Right cardiac atrium (tissue), 5 donors: ENCODE measurements around the gene SESN1. TPM values are rescaled to one million over a fixed set of nuclear protein-coding genes. Genes with fewer than 3 reads are reported as not detected.

Experiments used
- ATAC-seq, 2 donors: fragments of 200-7000 bp; cut with Tn5 transposase; one replicate each; pipeline versions ENCODE4 v1.8.0 to v1.9.1; 2020; ENCODE audit warnings: moderate library complexity in 2 of 2, mild to moderate bottlenecking in 1 of 2
- DNase-seq, 3 donors: peaks; one replicate each; pipeline ENCODE4 v3.0.0-alpha.2; 2020
- H3K27ac ChIP-seq: one replicate; pipeline ENCODE4 v1.5.1; 2013; ENCODE audit warnings: mild to moderate bottlenecking, low read length, control low read depth, moderate library complexity
- H3K27me3 ChIP-seq: one replicate; pipeline ENCODE4 v1.6.1; 2013; ENCODE audit not compliant: control insufficient read depth, insufficient read depth
- H3K4me1 ChIP-seq: one replicate; pipeline ENCODE4 v1.6.1; 2013; ENCODE audit warnings: low read length; ENCODE audit not compliant: control insufficient read depth, insufficient read depth
- H3K4me3 ChIP-seq: one replicate; pipeline ENCODE4 v1.5.1; 2013; ENCODE audit warnings: low read length, control low read depth
- H3K9me3 ChIP-seq: one replicate; pipeline ENCODE4 v1.6.1; 2013; ENCODE audit warnings: low read length; ENCODE audit not compliant: control insufficient read depth
- WGBS: extraction: QIAGEN DNeasy Blood & Tissue Kit; methylation state at CpG from one replicate; pipeline ENCODE4 v1.1.7; 2013; 5-methylcytosine and 5-hydroxymethylcytosine counted together
- intact Hi-C, 4 donors: fragments of 100-400 bp; cut with DNase I; formaldehyde crosslinking; loops; one replicate each; pipeline versions ENCODE4 v1.11.0 to v1.14.0; 2022 to 2023
- polyA plus RNA-seq: library from polyadenylated mRNA; stranded (reverse); fragments of 200-250 nt; gene quantifications from one replicate; pipeline ENCODE4 v1.2.3, GENCODE V29; 2013
- total RNA-seq, 4 donors: library from RNA; stranded (reverse); fragmentation: NEBNext Ultra II Directional; extraction: Animal tissue kit (Norgen Biotek cat#: 25700); gene quantifications; one replicate each; pipeline ENCODE4 v1.2.1, GENCODE V29; 2021
- donor health status: healthy with polysubstance abuse.
- donor health status: DM: no; HTN: yes; CAD: no.
- donor health status: DM: no; HTN: no; CAD: no.
- donor health status: DM: no; HTN: yes; CAD: no; lungs with severe emphysema.
- donor health status: DM: yes; HTN: yes; CAD: no.

SESN1 gene
- total and polyA plus RNA-seq, 5 donors, result 26.5 to 60.5 (median 40.8) TPM

- WGBS, result 53% methylated on average over 1 of the region's 1 CpG
- H3K4me1 ChIP-seq, result peaks cover 7% of the 10 kb centered on the region
- no peak overlapping the region for H3K27ac ChIP-seq
- H3K4me3 ChIP-seq, result no peak overlapping the region
- no peaks in the 10 kb centered on the region for H3K9me3 ChIP-seq
- no peak for DNase-seq
- intact Hi-C loops, result no loop called here
- no peak for ATAC-seq
- H3K27me3 ChIP-seq, result no peaks in the 10 kb centered on the region
Observed at GRCh38 chr6:109081026-109081425, 13.6 kb downstream of the SESN1 start.

- intact Hi-C loops, result loop anchor here in 1 of 4 donors (10.0 kb wide), 1 partner anchor 535 kb away; no protein-coding TSS in a partner anchor
- WGBS, result 20% methylated on average over 4 of the region's 4 CpGs
- Histone ChIP-seq H3K4me1 (peaks cover 9% of the 10 kb centered on the region), H3K9me3 (no peaks in the 10 kb centered on the region), H3K27me3 (no peaks in the 10 kb centered on the region), H3K27ac (no peak overlapping the region), H3K4me3 (no peak overlapping the region)
- ATAC-seq (peak; percentile 93), DNase-seq (peak; percentile 56 to 78 (median 66))
Observed at GRCh38 chr6:109079981-109080380, 14.7 kb downstream of the SESN1 start.

DNA sequence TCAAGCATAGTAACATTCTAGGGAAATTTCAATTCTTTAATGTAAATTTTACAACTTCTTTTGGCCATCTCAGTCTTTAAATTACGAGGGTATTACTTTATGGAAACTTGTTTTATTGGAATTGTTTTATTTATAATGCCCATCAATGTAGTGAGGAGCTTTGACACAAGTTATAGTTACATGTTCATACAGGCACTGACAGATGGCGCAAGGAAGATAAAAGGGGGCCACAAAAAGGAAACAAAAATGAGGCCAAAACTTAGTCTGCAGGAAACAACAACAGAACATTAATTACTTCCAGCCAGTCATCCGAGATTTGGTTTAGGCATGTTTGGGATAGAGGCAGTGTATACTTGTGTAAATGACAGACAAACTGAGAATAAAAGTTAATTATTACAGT, 18.3 kb downstream of the SESN1 start:
- DNase-seq (no peak), ATAC-seq (no peak)
- Histone ChIP-seq H3K9me3 (no peaks in the 10 kb centered on the region), H3K4me1 (peaks cover 3% of the 10 kb centered on the region), H3K27me3 (no peaks in the 10 kb centered on the region), H3K27ac (no peak overlapping the region), H3K4me3 (no peak overlapping the region)
- intact Hi-C loops, result loop anchor here in 1 of 4 donors (10.0 kb wide), 1 partner anchor 532 kb away; no protein-coding TSS in a partner anchor
- 45% methylated on average over 3 of the region's 3 CpGs for WGBS

DNA sequence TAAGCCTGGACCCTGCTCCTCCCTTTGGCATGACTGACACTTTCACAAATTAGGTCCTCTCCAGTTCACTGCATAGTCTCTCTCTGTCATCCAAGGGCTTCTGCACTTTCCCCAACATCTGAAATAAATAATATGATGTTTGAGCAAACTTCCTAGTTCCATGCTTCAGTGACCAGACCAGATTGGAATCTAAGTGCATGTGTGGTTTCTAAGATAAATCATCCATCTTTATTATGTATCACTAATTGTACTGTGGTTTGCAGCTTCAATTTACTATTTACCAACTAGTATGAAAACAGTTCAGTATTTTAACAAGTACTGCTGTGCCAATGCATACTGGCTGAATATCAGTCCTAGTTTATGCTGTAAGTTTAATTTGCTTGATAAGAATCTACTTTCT, 18.7 kb downstream of the SESN1 start:
- Histone ChIP-seq H3K27me3 (no peaks in the 10 kb centered on the region), H3K27ac (no peak overlapping the region), H3K4me3 (no peak overlapping the region), H3K4me1 (peaks cover 3% of the 10 kb centered on the region), H3K9me3 (no peaks in the 10 kb centered on the region)
- ATAC-seq, result no peak
- intact Hi-C loops, result loop anchor here in 1 of 4 donors (10.0 kb wide), 1 partner anchor 531 kb away; no protein-coding TSS in a partner anchor
- DNase-seq, result no peak

GRCh38 chr6:109074133-109074415, 20.6 kb downstream of the SESN1 start:
- no peak overlapping the region for H3K27ac ChIP-seq
- ATAC-seq (no peak), DNase-seq (no peak)
- intact Hi-C loops, result loop anchor here (5.0 to 10.0 kb wide), 3 partner anchors 517 to 532 kb away; no protein-coding TSS in a partner anchor
- H3K4me1 ChIP-seq, result peaks cover 4% of the 10 kb centered on the region
- H3K27me3 ChIP-seq, result no peaks in the 10 kb centered on the region
- no peaks in the 10 kb centered on the region for H3K9me3 ChIP-seq
- no peak overlapping the region for H3K4me3 ChIP-seq

GRCh38 chr6:109073344-109074132, 21.1 kb downstream of the SESN1 start:
- 43% methylated on average over 7 of the region's 7 CpGs for WGBS
- DNase-seq, result no peak
- H3K27ac ChIP-seq, result no peak overlapping the region
- intact Hi-C loops, result loop anchor here (5.0 to 10.0 kb wide), 3 partner anchors 516 to 531 kb away; no protein-coding TSS in a partner anchor
- no peaks in the 10 kb centered on the region for H3K9me3 ChIP-seq
- ATAC-seq, result peak; percentile 58 to 64
- no peak overlapping the region for H3K4me3 ChIP-seq
- H3K27me3 ChIP-seq, result no peaks in the 10 kb centered on the region
- peaks cover 4% of the 10 kb centered on the region for H3K4me1 ChIP-seq

- no peak for ATAC-seq
- WGBS, result 49% methylated on average over 7 of the region's 7 CpGs
Observed at GRCh38 chr6:109071125-109071917, 23.3 kb downstream of the SESN1 start.

GRCh38 chr6:109069746-109070145, 24.9 kb downstream of the SESN1 start:
- Histone ChIP-seq H3K27ac (no peak overlapping the region), H3K9me3 (no peaks in the 10 kb centered on the region), H3K4me1 (peaks cover 2% of the 10 kb centered on the region), H3K27me3 (no peaks in the 10 kb centered on the region), H3K4me3 (no peak overlapping the region)
- 80% methylated on average over 2 of the region's 2 CpGs for WGBS
- no peak for DNase-seq
- intact Hi-C loops, result loop anchor here (5.0 to 10.0 kb wide), 5 partner anchors 65 to 527 kb away; no protein-coding TSS in a partner anchor
- ATAC-seq, result no peak

More at GRCh38 chr6:109071125-109071917, 23.3 kb downstream of the SESN1 start:
- Histone ChIP-seq H3K4me3 (no peak overlapping the region), H3K9me3 (no peaks in the 10 kb centered on the region), H3K4me1 (peaks cover 4% of the 10 kb centered on the region), H3K27ac (no peak overlapping the region), H3K27me3 (no peaks in the 10 kb centered on the region)
- no peak for DNase-seq
- intact Hi-C loops, result loop anchor here (5.0 to 10.0 kb wide), 3 partner anchors 514 to 529 kb away; no protein-coding TSS in a partner anchor

GRCh38 chr6:109062767-109063352, 31.8 kb downstream of the SESN1 start:
- ATAC-seq (peak in 1 of 2 donors; percentile 42), DNase-seq (no peak)
- 83% methylated on average over 4 of the region's 4 CpGs for WGBS
- Histone ChIP-seq H3K27me3 (no peaks in the 10 kb centered on the region), H3K4me3 (no peak overlapping the region), H3K27ac (no peak overlapping the region), H3K4me1 (peaks cover 10% of the 10 kb centered on the region), H3K9me3 (no peaks in the 10 kb centered on the region)
- intact Hi-C loops, result loop anchor here in 1 of 4 donors (10.0 kb wide), 2 partner anchors 58 to 158 kb away; no protein-coding TSS in a partner anchor

DNA sequence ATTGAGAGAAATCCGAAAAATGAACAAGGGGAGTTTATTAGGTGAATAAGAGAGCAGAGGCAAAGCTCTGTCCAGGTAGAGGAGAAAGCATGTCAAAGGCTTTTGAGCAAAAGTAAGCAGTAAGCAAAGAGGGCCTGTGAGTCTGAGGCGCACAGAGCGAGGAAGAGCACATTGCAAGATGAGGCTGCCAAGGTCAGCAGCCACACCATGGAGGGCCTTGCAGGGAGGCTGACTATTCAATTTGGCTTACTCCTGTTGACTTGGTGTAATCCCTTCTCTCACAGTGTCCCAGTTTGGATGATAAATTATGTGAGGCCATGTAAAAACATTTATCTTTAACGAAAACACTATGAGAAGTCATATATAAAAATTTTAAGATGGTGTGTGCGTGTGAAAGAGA, 32.4 kb downstream of the SESN1 start:
- 81% methylated on average over 5 of the region's 5 CpGs for whole genome bisulfite sequencing
- Histone ChIP-seq H3K27me3 (no peaks in the 10 kb centered on the region), H3K4me1 (peaks cover 11% of the 10 kb centered on the region), H3K27ac (no peak overlapping the region), H3K9me3 (no peaks in the 10 kb centered on the region), H3K4me3 (no peak overlapping the region)
- no peak for DNase-seq
- intact Hi-C loops, result loop anchor here in 1 of 4 donors (10.0 kb wide), 2 partner anchors 57 to 157 kb away; no protein-coding TSS in a partner anchor
- ATAC-seq, result no peak
